GM12878 (cell line): Measurements from ENCODE around the gene BRCA1.

Source experiments
- E4F1 ChIP-seq: fragments of 450-650 bp; IDR thresholded peaks from 2 replicates; pipeline ENCODE4 v1.6.1; 2018; ENCODE audit warnings: borderline replicate concordance, mild to moderate bottlenecking; ENCODE audit not compliant: partially characterized antibody
- POLR2A ChIP-seq: IDR thresholded peaks from 2 replicates; pipeline ENCODE4 v1.6.1; 2011; ENCODE audit warnings: low read depth, mild to moderate bottlenecking, low read length
- YY1 ChIP-seq: IDR thresholded peaks from 2 replicates; pipeline ENCODE4 v1.6.1; 2011; ENCODE audit warnings: low read depth, mild to moderate bottlenecking, low read length
- ZNF274 ChIP-seq: IDR thresholded peaks from one replicate; pipeline ENCODE4 v1.8.0; 2011; ENCODE audit not compliant: insufficient read length, insufficient read depth
- ZZZ3 ChIP-seq: IDR thresholded peaks from 2 replicates; pipeline ENCODE4 v1.6.1; 2011; ENCODE audit warnings: low read depth; ENCODE audit not compliant: control insufficient read depth, insufficient read length
- TF ChIP-seq, protein P1 (sequence below): fragments of 450-650 bp; IDR thresholded peaks from 2 replicates; pipeline ENCODE4 v1.6.1; 2017; ENCODE audit warnings: mild to moderate bottlenecking
- TF ChIP-seq, protein P2 (sequence below), 3 experiments: IDR thresholded peaks in 2 of 3; conservative IDR thresholded peaks in 1 of 3; 2 replicates each; pipeline ENCODE4 v1.5.1; 2011; ENCODE audit warnings: low read depth in 3 of 3, low read length in 3 of 3, mild to moderate bottlenecking in 3 of 3, control low read depth in 2 of 3, moderate library complexity in 2 of 3, inconsistent platforms in 1 of 3, mixed read lengths in 1 of 3; ENCODE audit not compliant: control insufficient read depth in 2 of 3, insufficient read depth in 1 of 3; ENCODE audit errors: extremely low read depth in 1 of 3

GRCh38 chr17:43034894-43035293 is 90.3 kb downstream of the BRCA1 start:
- TF ChIP-seq, protein P1, sequence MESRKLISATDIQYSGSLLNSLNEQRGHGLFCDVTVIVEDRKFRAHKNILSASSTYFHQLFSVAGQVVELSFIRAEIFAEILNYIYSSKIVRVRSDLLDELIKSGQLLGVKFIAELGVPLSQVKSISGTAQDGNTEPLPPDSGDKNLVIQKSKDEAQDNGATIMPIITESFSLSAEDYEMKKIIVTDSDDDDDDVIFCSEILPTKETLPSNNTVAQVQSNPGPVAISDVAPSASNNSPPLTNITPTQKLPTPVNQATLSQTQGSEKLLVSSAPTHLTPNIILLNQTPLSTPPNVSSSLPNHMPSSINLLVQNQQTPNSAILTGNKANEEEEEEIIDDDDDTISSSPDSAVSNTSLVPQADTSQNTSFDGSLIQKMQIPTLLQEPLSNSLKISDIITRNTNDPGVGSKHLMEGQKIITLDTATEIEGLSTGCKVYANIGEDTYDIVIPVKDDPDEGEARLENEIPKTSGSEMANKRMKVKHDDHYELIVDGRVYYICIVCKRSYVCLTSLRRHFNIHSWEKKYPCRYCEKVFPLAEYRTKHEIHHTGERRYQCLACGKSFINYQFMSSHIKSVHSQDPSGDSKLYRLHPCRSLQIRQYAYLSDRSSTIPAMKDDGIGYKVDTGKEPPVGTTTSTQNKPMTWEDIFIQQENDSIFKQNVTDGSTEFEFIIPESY = no peak
- no peak for TF ChIP-seq YY1
- TF ChIP-seq, protein P2, sequence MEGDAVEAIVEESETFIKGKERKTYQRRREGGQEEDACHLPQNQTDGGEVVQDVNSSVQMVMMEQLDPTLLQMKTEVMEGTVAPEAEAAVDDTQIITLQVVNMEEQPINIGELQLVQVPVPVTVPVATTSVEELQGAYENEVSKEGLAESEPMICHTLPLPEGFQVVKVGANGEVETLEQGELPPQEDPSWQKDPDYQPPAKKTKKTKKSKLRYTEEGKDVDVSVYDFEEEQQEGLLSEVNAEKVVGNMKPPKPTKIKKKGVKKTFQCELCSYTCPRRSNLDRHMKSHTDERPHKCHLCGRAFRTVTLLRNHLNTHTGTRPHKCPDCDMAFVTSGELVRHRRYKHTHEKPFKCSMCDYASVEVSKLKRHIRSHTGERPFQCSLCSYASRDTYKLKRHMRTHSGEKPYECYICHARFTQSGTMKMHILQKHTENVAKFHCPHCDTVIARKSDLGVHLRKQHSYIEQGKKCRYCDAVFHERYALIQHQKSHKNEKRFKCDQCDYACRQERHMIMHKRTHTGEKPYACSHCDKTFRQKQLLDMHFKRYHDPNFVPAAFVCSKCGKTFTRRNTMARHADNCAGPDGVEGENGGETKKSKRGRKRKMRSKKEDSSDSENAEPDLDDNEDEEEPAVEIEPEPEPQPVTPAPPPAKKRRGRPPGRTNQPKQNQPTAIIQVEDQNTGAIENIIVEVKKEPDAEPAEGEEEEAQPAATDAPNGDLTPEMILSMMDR (IDR thresholded peaks at IDR 0.05 in 2 of 3, conservative IDR thresholded peaks at IDR 0.05 in 1 of 3; ENCODE audit: control insufficient read depth in 2 of 3, extremely low read depth in 1 of 3, insufficient read depth in 1 of 3, low read depth in 3 of 3, low read length in 3 of 3) = no peak
- TF ChIP-seq E4F1 = no peak
- TF ChIP-seq ZZZ3 = no peak
- no peak for TF ChIP-seq ZNF274
- TF ChIP-seq POLR2A = no peak
